ENCODE measurements around the gene WAC.

The WAC gene

DNA sequence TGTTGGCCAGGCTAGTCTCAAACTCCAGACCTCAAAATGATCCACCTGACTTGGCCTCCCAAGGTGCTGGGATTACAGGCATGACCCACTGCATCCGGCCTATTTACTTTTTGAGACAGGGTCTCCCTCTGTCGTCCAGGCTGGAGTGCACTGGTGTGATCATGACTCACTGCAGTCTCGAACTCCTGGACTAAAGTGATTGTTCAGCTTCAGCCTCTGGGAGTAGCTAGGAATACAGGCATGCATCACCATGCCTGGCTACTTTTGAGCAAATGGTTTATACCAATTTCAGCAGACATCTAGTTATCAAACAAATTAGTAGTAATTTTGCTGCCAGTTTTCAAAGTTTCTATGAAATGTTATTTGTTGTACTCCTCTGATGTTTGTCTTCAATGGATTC lies 2.2 kb upstream of the WAC start:
- no peak for DNase-seq (ENCODE audit: low spot score)

DNA sequence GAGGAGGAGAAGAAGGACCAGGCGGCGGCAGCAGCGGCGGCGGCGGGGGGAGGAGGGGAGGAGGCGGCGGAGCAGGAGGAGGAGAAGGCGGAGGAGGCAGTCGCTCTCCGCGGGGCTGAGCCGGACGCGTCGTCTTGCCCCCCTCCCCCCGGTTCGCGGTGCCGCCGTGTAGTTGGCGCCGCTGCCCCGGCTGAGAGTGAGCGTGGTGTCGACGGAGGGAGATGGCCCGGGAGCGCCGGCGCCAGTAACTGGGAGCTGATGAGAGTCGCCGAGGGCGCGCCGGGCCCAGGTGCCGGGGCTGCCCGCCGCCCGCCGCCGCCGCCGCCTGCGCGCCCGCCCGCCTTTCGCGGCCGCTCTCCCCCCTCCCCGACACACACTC lies 257 bp downstream of the WAC start:
- no peak for DNase-seq (ENCODE audit: low spot score)

DNA sequence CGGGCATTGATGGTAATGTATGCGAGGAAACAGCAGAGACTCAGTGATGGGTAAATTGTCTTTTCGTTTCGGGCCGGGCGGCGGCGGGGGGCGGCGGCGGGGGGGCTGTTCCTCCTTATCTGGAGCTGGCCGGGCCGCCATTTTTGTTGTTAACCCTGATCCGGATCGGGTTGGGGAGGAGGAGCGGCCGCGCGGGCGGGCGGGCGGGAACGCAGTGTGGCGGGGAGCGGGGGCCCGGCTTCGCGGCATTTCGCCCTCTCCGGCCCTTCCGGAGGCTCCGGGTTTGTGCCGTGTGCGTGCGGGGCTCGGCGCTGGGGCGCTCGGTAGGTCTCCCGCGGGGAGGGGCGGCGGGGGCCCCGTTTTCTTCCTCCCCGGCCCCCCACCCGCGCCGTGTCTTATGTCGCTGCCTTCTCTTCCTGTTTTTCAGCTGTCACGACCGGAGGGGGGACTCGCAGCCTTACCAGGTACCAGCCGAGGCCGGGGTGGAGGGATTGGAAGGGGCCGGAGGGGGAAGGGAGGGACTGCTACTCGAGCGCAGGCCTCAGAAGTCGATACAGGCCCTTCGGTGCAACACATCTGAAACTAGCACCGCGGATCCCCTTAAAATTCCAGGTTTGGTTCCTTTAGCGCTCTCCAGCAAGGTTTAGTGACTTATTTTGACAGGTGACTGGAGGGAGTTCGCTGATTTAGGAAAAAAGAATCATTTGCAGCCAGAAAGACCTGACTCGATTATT lies 820 bp downstream of the WAC start:
- DNase-seq (ENCODE audit: low spot score), result peak; percentile 69

DNA sequence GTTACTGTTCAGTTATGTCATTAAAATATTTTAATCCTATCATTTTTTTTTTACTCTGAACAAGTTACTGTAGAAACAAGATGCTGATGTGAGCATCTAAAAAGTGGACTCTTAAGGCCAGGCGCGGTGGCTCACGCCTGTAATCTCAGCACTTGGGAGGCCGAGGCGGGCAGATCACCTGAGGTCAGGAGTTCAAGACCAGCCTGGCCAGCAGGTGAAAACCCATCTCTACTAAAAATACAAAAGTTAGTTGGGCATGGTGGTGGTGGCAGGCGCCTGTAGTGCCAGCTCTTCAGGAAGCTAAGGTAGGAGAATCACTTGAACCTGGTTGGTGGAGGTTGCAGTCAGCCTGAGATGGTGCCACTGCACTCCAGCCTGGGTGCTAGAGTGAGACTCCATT lies 2.9 kb downstream of the WAC start:
- no peak for DNase-seq (ENCODE audit: low spot score)

DNA sequence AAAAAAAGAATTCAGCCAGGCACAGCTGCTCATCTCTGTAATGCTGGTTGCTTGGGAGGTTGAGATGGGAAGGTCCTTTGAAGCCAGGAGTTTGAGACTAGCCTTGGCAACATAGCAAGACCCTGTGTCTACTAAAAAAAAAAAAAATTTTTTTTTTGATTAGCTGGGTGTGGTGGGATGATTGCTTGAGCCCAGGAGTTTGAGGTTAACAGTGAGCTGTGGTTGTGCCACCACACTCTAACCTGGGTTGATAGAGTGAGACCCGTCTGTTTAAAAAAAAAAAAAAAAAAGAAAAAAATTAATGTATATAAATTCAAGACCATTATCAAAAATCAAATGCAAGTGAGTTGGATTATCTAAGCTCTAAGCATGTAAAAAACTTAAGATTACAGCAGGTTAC lies 5.7 kb downstream of the WAC start:
- no peak for DNase-seq (ENCODE audit: low spot score)

DNA sequence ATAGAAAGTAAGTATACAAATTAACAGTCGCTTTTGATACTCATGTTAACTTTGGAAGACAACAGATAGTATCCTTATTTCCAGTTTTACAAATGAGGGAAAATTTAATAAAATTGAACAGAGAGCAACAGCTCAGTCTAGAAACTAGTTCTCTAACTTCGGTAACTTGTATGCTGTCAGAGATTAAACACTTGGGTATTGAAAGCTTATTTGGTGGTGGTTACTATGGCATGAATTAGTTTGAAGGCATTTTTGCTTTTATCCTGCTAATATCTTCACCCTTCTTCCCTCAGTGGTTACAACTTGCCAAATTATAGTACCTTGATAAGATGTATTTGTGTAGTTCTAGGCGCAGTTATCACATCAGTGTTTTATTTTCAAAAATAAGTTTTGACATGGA lies 7.2 kb downstream of the WAC start:
- DNase-seq (ENCODE audit: low spot score), result no peak

DNA sequence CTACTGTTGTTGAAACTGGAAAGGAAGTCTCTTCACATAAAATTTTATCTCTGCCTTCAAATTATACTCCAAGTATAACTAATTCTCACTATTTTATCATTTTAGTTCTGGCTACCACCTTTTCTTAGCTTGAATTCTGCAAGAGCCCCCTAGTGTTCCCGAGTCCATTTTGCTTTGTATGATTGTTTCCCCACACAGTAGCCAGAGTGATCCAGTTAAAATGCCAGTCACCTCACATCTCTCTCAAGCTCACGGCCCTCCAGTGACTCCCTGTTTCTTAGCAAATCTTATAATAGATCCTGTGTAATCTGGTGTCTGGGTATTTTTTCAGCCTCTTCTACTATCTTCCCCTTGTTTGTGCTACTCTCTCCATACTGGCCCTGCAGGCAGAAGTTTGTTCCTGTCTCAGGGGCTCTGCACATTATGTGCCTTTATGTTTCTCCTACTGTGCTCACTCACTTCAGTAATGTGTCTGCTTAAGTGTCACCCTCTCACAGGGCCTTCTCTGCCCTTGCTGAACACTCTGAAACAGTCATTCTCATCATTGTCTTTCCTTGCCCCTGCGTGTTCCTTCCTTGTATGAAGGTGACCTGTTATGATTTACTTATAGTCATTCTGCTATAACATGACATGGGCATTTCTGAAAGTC lies 8.9 kb downstream of the WAC start:
- no peak for DNase-seq (ENCODE audit: low spot score)

DNA sequence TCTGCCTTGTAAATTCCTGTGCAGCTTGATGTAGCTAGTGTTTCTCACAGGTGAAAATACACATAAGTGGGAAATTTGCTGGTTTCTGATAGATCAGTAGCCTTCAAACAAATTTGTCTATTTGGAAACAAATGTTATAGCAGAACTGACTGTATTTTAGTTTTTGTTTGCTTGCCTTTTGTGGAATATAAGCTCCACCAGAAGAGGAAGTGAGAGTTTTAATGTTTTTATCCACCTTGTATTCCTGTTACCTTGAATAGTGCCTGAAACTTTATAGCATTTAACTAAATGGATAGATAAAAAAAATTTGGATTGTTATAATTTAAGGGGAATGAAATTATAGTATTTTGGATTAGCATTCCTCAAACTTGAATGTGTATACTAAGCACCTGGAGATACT lies 9.8 kb downstream of the WAC start:
- no peak for DNase-seq (ENCODE audit: low spot score)

DNA sequence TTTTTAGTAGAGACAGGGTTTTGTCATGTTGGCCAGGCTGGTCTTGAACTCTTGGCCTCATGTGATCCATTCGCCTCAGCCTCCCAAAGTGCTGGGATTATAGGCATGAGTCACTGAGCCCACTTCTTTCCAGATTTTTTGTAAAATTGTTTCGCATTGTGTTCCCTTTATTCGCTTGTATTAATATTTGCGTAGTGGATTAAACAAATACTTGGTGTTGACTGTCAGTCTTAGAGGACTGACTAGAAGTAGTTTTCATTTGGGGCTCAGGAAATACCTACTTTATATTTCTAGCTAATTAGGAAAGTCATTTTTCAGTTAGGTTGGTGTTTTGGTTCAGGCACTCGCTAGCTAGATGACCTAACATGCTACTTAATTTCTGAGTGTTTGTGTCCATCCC lies 11.1 kb downstream of the WAC start:
- DNase-seq (ENCODE audit: low spot score), result no peak

DNA sequence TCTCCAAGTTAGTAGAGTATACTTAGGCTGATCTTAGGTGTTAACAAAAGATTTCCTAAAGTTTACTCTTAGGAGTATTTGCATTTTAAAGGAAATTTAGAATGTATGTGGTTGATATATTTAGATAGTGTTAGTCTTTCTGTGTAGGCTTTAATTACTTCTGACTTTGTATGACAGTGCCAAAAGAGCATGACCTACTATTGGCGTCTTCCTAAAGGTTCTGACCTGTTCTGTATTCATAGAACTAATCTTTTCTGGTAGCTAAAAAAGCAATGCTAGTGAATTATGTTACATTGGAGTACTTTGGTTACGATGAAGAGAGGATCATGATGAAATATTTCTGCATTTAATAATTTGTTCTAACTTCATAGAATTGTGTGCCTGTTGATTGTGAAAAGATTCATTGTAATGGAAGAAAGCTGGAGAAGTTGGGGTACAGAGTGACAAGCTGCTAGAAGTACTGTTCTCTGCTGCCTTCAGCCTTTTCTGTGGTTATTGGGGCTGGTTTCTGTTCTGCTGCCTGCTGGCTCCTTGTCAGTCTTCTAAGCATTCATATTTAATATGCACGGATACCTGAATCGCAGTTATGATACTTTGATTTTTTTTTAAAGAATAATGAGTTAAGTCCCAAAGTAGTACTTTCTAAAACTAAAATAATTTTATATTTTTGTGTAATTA lies 13.2 kb downstream of the WAC start:
- no peak for DNase-seq (ENCODE audit: low spot score)

DNA sequence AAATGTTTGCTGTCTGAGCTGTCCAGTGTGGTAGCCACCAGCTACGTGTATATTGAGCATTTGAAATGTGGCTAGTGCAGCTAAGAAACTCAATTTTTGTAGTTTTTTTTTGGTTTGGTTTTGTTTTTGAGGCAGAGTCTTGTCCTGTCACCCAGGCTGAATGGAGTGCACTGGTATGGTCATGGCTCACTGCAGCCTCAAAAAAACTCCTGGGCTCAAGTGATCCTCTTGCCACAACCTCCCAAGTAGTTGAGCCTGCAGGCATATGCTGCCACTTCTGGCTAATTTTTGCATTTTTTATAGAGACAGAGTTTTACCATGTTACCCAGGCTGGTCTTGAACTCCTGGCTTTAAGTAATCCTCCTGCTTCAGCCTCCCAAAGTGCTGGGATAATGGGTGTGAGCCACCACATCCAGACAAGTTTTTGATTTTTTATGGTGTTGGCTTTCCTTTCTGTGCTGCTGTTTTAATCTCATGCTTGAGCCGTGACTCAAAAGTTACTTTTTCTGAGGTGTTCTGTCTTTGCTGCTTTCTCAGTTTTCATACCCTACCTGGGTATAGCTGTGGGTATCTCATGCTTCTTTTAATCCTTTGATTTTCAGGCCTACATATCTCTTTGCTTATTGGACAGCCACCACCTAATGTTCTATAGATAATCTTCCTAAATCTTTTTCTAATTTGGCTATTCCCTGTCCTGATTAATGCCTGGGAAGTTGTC lies 16.0 kb downstream of the WAC start:
- DNase-seq (ENCODE audit: low spot score), result no peak

DNA sequence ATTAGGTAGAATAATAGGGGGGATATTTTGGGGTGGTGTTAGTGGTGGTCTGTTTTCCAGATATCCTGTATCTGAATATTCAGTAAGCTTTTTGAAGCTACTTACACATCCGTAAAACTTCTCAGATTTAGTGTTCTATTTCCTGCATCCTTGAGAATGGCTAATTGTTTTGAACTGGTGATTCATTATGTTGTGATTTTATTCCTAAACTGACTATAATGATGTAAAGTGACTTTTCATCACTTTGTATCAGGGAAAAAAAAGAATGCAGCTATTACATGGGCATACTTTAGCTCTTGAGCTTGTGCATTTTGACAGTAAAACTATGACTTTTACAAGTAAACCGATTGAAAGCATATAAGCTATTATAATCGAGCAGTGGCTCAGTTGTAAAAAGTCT lies 18.2 kb downstream of the WAC start:
- DNase-seq (ENCODE audit: low spot score), result no peak

DNA sequence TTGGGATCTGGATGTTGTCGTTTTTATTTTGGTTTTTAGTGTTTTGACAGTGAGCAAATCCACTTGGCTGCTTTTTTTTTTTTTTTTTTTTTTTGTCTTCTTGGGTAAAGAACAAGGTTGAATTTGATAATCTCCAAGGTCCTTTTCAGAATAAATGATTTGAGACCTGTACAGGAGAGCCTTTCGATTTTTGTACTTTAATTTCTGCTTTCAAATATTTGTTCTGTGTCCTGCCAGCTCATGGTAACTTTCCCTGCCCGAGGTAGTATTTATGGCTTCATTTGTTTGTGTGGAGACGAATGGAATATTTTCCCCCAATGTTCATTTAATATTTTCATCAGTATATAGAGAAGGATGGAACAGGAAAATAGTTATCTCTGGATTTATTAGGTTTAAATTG lies 19.9 kb downstream of the WAC start:
- DNase-seq (ENCODE audit: low spot score), result no peak

DNA sequence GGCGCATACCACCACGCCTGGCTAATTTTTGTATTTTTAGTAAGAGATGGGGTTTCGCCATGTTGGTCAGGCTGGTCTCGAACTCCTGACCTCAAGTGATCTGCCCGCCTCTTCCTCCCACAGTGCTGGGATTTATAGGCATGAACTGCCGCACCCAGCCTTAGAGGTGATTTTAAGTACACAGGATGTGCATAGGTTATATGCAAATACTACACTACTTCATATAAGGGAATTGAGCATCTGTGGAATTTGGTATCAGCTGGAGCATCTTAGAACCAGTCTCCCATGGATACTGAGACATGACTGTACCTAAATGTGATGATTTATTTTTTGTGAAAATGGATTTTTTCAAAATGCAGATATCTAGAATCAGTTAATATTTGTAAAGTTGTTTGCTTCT lies 21.1 kb downstream of the WAC start:
- DNase-seq (ENCODE audit: low spot score), result no peak

DNA sequence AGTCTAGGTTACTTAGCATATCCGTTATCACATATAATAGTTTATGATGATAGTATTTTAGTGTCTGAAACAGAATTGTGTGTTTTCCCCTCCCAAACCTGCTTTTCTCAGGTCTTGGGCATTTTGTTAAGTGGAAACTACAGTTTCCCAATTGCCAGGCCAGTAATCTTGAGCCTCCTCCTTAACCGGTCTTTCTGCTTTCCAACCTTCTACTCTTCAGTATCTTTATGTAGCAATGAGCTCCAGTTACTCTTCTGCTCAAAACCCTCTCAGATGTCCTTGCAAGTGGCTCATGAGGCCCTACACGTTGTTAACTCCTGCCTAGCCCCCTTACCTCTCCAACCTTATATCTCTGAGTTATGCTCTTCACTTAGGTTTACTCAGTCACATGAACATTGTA lies 22.0 kb downstream of the WAC start:
- DNase-seq (ENCODE audit: low spot score), result no peak

DNA sequence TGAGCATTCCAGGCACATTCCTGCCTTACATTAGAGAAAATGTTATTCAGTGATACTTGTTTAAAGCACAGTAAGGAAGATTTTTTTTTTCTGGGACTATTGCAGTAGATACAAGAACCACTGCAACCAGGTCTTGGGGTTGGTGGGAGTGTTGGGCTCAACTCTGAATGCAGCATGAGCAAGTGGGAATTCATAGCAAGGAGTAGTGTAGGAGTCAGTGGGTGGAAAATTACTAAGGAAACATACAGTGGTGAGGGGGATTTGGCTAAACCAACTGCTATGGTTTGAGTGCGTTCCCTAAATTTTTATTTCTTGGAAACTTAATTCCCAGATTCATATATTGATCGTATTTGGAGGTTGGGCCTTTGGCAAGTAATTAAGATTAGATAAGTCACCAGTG lies 22.4 kb downstream of the WAC start:
- DNase-seq (ENCODE audit: low spot score), result no peak

DNA sequence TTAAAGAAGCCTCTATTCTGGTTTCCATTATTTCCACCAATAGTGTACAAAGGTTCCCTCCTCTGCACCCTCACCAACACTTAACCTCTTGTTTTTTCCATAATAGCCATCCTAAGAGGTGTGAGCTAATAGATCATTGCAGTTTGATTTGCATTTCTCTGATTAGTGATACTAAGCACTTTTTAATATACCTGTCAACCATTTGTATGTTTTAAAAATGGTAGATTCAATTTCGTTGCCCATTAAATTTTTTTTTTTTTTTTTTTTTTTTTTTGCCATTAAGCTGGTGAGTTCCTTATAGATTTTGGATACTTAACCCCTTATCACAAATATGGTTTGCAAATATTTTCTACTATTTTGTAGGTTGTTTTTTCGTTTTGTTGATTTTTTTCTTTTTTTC lies 23.2 kb downstream of the WAC start:
- DNase-seq (ENCODE audit: low spot score), result no peak

DNA sequence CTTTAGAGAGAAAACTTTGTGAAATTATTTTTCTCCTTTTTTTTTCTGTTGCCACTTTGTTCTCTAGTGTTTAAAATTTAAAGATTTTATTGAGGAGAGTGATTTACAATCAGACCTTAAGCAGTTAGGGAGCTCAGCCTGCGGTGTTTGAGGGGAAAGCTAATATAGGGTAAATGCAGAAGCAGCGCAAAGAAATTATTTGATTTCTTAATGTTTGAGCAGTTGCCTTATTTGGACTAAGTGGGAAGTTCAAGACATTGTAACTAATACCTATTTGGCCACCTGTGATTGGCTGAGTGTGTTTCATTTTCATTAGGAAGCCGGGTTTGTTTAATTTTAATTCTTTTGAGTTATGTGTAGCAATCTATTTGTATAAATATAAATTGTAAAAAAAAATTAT lies 25.3 kb downstream of the WAC start:
- DNase-seq (ENCODE audit: low spot score), result no peak

DNA sequence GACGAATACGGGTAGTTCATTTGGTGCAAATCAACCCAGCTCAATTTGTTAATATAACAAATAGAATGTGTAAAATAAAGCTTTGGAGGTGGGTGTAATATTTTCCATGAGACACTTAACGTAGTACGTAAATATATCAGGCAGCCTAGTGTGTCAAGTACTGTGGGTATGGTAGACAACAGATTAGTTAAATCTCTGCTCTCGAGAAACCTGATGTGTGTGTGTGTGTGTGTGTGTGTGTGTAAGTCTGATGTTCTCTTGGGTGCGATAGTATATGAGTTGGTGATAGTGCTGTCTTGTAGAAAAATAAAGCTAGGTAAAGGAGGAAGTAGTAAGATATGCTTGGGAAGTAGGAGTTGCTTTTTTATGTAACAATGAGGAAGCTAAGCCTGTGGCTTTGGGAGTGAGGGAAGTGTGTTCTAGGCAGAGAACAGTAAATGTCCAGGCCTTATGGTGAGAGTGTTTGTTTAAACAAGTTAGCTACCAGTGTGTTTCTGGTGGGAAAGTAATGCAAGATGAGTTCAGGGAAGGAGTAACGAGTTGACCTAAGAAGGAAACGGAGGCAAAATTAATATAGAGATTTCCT lies 26.1 kb downstream of the WAC start:
- no peak for DNase-seq (ENCODE audit: low spot score)

DNA sequence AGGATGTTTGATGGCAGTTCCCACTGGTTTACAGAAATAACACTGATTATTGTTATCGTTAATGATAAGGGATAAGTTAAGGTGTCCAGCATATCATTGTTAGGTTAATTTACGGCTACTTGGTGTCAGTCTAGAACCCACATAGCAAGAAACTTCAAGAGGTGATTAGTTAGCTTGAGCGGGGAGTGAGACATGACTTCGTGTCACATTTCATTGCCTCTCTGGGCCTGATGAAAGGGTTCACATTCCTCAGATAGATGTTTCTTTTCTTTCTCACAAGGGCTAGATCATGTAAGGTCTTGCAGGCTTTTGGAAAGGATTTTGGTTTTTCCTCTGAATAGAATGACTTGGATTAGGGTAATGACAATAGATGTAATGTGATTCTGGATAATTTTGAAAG lies 26.7 kb downstream of the WAC start:
- DNase-seq (ENCODE audit: low spot score), result no peak

DNA sequence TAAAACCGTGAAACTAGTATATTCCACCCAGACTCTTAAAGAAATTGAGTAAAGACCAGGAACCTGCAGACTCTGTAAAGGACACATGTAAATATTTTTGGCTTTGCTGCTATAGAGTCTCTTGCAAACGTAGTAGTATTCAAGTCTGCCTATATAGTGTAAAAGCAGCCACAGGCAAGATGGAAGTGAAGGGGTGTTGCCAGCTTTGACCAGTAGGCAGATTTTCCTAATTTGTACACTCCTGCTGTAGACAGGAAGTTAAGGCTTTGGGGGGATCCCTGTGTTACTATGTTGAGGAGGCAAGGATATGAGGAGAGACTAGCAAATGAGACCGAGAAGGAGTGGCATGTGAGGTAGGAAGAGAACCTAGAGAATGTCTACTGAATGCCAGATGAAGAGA lies 27.7 kb downstream of the WAC start:
- no peak for DNase-seq (ENCODE audit: low spot score)

DNA sequence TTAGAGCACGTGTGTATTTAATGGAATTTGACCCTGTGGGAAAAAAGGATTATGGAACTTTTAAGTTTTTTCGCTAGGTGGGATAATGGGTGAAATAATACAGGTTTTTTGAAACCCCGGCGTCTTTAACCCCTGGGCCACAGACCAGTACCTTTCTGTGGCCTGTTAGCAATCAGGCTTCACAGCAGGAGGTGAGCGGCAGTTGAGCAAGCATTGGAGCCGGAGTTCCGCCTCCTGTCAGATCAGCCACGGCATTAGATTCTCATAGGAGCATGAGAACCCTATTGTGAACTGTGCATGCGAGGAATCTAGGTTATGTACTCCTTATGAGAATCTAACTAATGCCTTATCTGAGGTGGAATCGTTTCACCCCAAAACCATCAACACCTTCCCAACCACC lies 28.6 kb downstream of the WAC start:
- no peak for DNase-seq (ENCODE audit: low spot score)

DNA sequence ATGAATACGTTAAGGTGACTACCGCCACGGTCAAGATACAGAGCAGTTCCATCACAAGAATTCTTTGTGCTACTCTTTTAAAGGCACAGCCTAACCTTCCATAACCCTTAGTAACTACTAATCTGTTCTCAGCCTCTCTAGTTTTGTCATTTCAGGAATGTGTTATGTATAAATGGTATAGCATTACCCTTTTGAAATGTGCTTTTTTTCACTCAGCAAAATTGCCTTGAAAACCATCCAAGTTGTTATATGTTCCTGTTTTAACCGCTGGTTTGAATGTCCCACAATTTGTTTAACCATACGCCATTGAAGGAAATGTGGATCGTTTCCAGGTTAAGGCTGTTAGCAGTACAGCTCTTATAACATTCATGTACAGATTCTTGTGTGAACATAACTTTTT lies 32.0 kb downstream of the WAC start:
- DNase-seq (ENCODE audit: low spot score), result no peak

Measured in AG20443 (cell line).